GM23338 (cell line): ENCODE results near the gene TFEB. TPM values are rescaled to one million over a fixed set of nuclear protein-coding genes. Genes with fewer than 3 reads are reported as not detected.

Experiments
- ATAC-seq: fragments of 200-7000 bp; cut with Tn5 transposase; 3 replicates; pipeline ENCODE4 v1.9.1; 2020
- DNase-seq: peaks from one replicate; pipeline ENCODE4 v3.0.0-alpha.2; 2015; ENCODE audit warnings: low spot score
- H2AFZ ChIP-seq: fragments of 200-600 bp; sonication (generic); 2 replicates; pipeline ENCODE4 v1.8.0; 2016; ENCODE audit warnings: antibody characterized with exemption, mild to moderate bottlenecking, moderate library complexity
- H3F3A ChIP-seq: fragments of 200-600 bp; sonication (generic); replicated peaks from 2 replicates; pipeline ENCODE4 v1.8.0; 2017; ENCODE audit warnings: antibody characterized with exemption, mixed run types, low read depth
- H3K27ac ChIP-seq: fragments of 200-600 bp; sonication (generic); 2 replicates; pipeline ENCODE4 v1.6.1; 2016; ENCODE audit warnings: low read depth
- H3K27me3 ChIP-seq: fragments of 200-600 bp; sonication (generic); 2 replicates; pipeline ENCODE4 v1.8.0; 2016; ENCODE audit warnings: mild to moderate bottlenecking, mixed run types, moderate library complexity; ENCODE audit not compliant: insufficient read depth
- H3K36me3 ChIP-seq: fragments of 200-600 bp; sonication (generic); 2 replicates; pipeline ENCODE4 v1.8.0; 2016; ENCODE audit warnings: mild to moderate bottlenecking; ENCODE audit not compliant: insufficient read depth
- H3K4me1 ChIP-seq: fragments of 200-600 bp; sonication (generic); 2 replicates; pipeline ENCODE4 v1.8.0; 2016; ENCODE audit warnings: mild to moderate bottlenecking, moderate library complexity; ENCODE audit not compliant: insufficient read depth
- H3K4me2 ChIP-seq: fragments of 200-600 bp; sonication (generic); 2 replicates; pipeline ENCODE4 v1.7.1; 2017; ENCODE audit warnings: mixed run types
- H3K4me3 ChIP-seq: fragments of 200-600 bp; sonication (generic); 2 replicates; pipeline ENCODE4 v1.6.1; 2016; ENCODE audit warnings: mixed run types
- H3K79me2 ChIP-seq: fragments of 200-600 bp; sonication (generic); replicated peaks from 2 replicates; pipeline ENCODE4 v1.8.0; 2017; ENCODE audit warnings: mild to moderate bottlenecking; ENCODE audit not compliant: insufficient read depth
- H3K9me2 ChIP-seq: fragments of 200-600 bp; sonication (generic); 2 replicates; pipeline ENCODE4 v1.8.0; 2017; ENCODE audit not compliant: insufficient read depth
- H4K20me1 ChIP-seq: fragments of 200-600 bp; sonication (generic); replicated peaks from 2 replicates; pipeline ENCODE4 v1.8.0; 2017; ENCODE audit warnings: mild to moderate bottlenecking; ENCODE audit not compliant: insufficient read depth
- H3K27ac Mint-ChIP-seq: 2 replicates; pipeline ENCODE4 v1.8.0; 2020; ENCODE audit warnings: inconsistent platforms, mild to moderate bottlenecking, moderate library complexity, mixed read lengths
- H3K27me3 Mint-ChIP-seq: 3 replicates; pipeline ENCODE4 v1.8.0; 2022; ENCODE audit warnings: low read depth, mild to moderate bottlenecking, moderate library complexity, mixed read lengths, inconsistent platforms; ENCODE audit not compliant: insufficient read depth, poor library complexity
- H3K36me3 Mint-ChIP-seq: 3 replicates; pipeline ENCODE4 v1.8.0; 2021; ENCODE audit warnings: low read depth, mild to moderate bottlenecking, inconsistent platforms, moderate library complexity, mixed read lengths
- H3K4me1 Mint-ChIP-seq: 3 replicates; pipeline ENCODE4 v1.8.0; 2020; ENCODE audit warnings: mild to moderate bottlenecking, inconsistent platforms, mixed read lengths
- H3K4me3 Mint-ChIP-seq: 3 replicates; pipeline ENCODE4 v1.8.0; 2021; ENCODE audit warnings: moderate library complexity, mild to moderate bottlenecking, inconsistent platforms, mixed read lengths
- H3K9me3 Mint-ChIP-seq: 3 replicates; pipeline ENCODE4 v1.8.0; 2020; ENCODE audit warnings: moderate library complexity, mild to moderate bottlenecking, inconsistent platforms, mixed read lengths
- CREB1 ChIP-seq: fragments of 250-450 bp; sonication (Bioruptor Pico); IDR thresholded peaks from 2 replicates; pipeline ENCODE4 v1.5.0; 2020; ENCODE audit warnings: low read depth, mild to moderate bottlenecking, moderate library complexity
- EZH2 ChIP-seq: fragments of 200-600 bp; sonication (generic); IDR thresholded peaks from one replicate; pipeline ENCODE4 v1.8.0; 2017; ENCODE audit warnings: antibody characterized with exemption, mild to moderate bottlenecking, low read depth; ENCODE audit not compliant: unreplicated experiment
- EZH2phosphoT487 ChIP-seq: fragments of 200-600 bp; sonication (generic); IDR thresholded peaks from one replicate; pipeline ENCODE4 v1.8.1; 2018; ENCODE audit warnings: antibody characterized with exemption; ENCODE audit not compliant: unreplicated experiment
- JUNB ChIP-seq: IDR thresholded peaks from one replicate; pipeline ENCODE4 v1.6.1; 2016; ENCODE audit warnings: antibody characterized with exemption; ENCODE audit not compliant: unreplicated experiment
- NANOG ChIP-seq: IDR thresholded peaks from 2 replicates; pipeline ENCODE4 v1.6.1; 2016; ENCODE audit warnings: antibody characterized with exemption, borderline replicate concordance
- POLR2AphosphoS5 ChIP-seq: IDR thresholded peaks from 2 replicates; pipeline ENCODE4 v1.6.1; 2016; ENCODE audit warnings: antibody characterized with exemption, low read depth
- STAT1 ChIP-seq: IDR thresholded peaks from one replicate; pipeline ENCODE4 v1.6.1; 2016; ENCODE audit warnings: antibody characterized with exemption; ENCODE audit not compliant: unreplicated experiment
- ZNF114 ChIP-seq: fragments of 250-450 bp; sonication (Bioruptor Pico); IDR thresholded peaks from 2 replicates; pipeline ENCODE4 v1.5.0; 2020; ENCODE audit warnings: mild to moderate bottlenecking, moderate library complexity
- ZNF331 ChIP-seq: fragments of 250-450 bp; sonication (Bioruptor Pico); IDR thresholded peaks from 2 replicates; pipeline ENCODE4 v1.5.0; 2020; ENCODE audit warnings: low read depth, mild to moderate bottlenecking, moderate library complexity
- polyA plus RNA-seq: library from polyadenylated mRNA; unstranded; fragments of >200 nt; fragmentation: Nextera tagmentation; extraction: Ambion mirVana; gene quantifications from 2 replicates; pipeline ENCODE4 v1.2.1, GENCODE V29; 2016
- total RNA-seq: library from RNA; depleted of rRNA; stranded (reverse); fragments of >200 nt; shearing (Covaris generic); gene quantifications from 2 replicates; pipeline ENCODE4 v1.2.3, GENCODE V29; 2014
- TF ChIP-seq, protein P1 (sequence below): IDR thresholded peaks from one replicate; pipeline ENCODE4 v1.6.1; 2018; ENCODE audit warnings: antibody characterized with exemption; ENCODE audit not compliant: unreplicated experiment
- TF ChIP-seq, protein P2 (sequence below), 2 experiments: fragments of 200-600 bp in 1 of 2; sonication (generic) in 1 of 2; conservative IDR thresholded peaks; 2 replicates each; pipeline versions ENCODE4 v1.5.1 to v1.6.1; 2016 to 2017; ENCODE audit warnings: antibody characterized with exemption in 2 of 2, low read depth in 2 of 2, mild to moderate bottlenecking in 2 of 2, moderate library complexity in 1 of 2
- TF ChIP-seq, protein P3 (sequence below): IDR thresholded peaks from 2 replicates; pipeline ENCODE4 v1.6.1; 2016; ENCODE audit warnings: antibody characterized with exemption
- TF ChIP-seq, protein P4 (sequence below): fragments of 250-450 bp; sonication (Bioruptor Pico); IDR thresholded peaks from 2 replicates; pipeline ENCODE4 v1.5.0; 2020; ENCODE audit warnings: mild to moderate bottlenecking, moderate library complexity

Gene TFEB
- total and polyA plus RNA-seq, 2 experiments from 2014 or later = 1.3 to 4.3 TPM

DNA sequence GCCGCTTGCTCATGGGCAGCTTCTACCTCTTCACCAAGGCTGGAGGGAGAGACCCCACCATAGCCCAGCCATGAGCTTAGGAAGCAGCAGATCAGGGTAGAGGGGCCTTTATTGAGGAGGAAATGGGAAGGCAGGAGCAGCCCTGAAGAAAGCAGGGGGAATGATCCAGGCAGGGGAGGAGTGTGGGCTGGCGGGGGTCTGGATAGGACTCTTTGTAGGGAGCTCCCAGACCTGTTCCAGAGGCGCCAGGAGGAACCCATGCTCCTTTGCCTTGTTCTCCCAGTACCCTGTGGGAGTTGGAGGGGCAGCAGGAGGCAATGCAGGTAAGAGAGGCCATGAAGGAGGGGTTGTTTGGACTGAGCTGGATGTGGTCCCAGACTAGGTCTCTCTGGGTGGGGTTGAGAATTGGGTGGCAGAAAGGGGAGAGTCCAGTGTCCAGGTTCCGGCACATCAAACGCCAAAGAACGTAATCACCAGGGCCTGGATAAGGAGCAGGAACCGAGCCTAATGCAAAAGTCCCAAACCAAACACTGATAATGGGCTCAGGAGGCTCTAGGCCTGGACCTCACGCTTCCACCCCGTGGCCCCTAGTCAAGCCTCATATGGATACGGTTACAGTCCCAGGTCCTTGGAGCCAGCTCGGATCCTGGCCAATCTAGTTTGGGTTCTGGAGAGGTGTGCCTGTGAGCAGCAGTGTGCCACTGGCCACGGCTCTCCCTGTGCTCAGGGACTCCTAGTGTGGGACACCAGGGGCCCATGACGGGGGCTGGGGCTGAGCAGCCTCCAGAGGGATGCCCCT lies 23.9 kb upstream of the TFEB start:
- no peaks in the 10 kb centered on the region for H4K20me1 ChIP-seq
- H3K36me3 ChIP-seq = no peaks in the 10 kb centered on the region
- Mint-ChIP-seq H3K4me3 (no peak overlapping the region), H3K4me1 (peaks cover 7% of the 10 kb centered on the region), H3K36me3 (no peaks in the 10 kb centered on the region), H3K9me3 (no peaks in the 10 kb centered on the region), H3K27ac (no peak overlapping the region), H3K27me3 (peaks cover 21% of the 10 kb centered on the region)
- H3F3A ChIP-seq = no peaks in the 10 kb centered on the region
- H2AFZ ChIP-seq = no peak overlapping the region
- no peak overlapping the region for H3K4me3 ChIP-seq
- DNase-seq (no peak), ATAC-seq (no peak)
- no peak overlapping the region for H3K27ac ChIP-seq
- no peaks in the 10 kb centered on the region for H3K4me1 ChIP-seq
- no peaks in the 10 kb centered on the region for H3K79me2 ChIP-seq
- H3K9me2 ChIP-seq = no peaks in the 10 kb centered on the region
- H3K4me2 ChIP-seq = no peak overlapping the region
- no peaks in the 10 kb centered on the region for H3K27me3 ChIP-seq
- TF ChIP-seq, protein P1, sequence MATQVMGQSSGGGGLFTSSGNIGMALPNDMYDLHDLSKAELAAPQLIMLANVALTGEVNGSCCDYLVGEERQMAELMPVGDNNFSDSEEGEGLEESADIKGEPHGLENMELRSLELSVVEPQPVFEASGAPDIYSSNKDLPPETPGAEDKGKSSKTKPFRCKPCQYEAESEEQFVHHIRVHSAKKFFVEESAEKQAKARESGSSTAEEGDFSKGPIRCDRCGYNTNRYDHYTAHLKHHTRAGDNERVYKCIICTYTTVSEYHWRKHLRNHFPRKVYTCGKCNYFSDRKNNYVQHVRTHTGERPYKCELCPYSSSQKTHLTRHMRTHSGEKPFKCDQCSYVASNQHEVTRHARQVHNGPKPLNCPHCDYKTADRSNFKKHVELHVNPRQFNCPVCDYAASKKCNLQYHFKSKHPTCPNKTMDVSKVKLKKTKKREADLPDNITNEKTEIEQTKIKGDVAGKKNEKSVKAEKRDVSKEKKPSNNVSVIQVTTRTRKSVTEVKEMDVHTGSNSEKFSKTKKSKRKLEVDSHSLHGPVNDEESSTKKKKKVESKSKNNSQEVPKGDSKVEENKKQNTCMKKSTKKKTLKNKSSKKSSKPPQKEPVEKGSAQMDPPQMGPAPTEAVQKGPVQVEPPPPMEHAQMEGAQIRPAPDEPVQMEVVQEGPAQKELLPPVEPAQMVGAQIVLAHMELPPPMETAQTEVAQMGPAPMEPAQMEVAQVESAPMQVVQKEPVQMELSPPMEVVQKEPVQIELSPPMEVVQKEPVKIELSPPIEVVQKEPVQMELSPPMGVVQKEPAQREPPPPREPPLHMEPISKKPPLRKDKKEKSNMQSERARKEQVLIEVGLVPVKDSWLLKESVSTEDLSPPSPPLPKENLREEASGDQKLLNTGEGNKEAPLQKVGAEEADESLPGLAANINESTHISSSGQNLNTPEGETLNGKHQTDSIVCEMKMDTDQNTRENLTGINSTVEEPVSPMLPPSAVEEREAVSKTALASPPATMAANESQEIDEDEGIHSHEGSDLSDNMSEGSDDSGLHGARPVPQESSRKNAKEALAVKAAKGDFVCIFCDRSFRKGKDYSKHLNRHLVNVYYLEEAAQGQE = no peak
- TF ChIP-seq ZNF114 (CRISPR knock-in tag) = no peak
- TF ChIP-seq ZNF331 (CRISPR knock-in tag) = no peak
- no peak for TF ChIP-seq POLR2AphosphoS5
- TF ChIP-seq, protein P2, sequence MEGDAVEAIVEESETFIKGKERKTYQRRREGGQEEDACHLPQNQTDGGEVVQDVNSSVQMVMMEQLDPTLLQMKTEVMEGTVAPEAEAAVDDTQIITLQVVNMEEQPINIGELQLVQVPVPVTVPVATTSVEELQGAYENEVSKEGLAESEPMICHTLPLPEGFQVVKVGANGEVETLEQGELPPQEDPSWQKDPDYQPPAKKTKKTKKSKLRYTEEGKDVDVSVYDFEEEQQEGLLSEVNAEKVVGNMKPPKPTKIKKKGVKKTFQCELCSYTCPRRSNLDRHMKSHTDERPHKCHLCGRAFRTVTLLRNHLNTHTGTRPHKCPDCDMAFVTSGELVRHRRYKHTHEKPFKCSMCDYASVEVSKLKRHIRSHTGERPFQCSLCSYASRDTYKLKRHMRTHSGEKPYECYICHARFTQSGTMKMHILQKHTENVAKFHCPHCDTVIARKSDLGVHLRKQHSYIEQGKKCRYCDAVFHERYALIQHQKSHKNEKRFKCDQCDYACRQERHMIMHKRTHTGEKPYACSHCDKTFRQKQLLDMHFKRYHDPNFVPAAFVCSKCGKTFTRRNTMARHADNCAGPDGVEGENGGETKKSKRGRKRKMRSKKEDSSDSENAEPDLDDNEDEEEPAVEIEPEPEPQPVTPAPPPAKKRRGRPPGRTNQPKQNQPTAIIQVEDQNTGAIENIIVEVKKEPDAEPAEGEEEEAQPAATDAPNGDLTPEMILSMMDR (conservative IDR thresholded peaks at IDR 0.05; ENCODE audit: low read depth in 2 of 2) = no peak
- no peak for TF ChIP-seq EZH2phosphoT487
- TF ChIP-seq JUNB = no peak
- TF ChIP-seq, protein P3, sequence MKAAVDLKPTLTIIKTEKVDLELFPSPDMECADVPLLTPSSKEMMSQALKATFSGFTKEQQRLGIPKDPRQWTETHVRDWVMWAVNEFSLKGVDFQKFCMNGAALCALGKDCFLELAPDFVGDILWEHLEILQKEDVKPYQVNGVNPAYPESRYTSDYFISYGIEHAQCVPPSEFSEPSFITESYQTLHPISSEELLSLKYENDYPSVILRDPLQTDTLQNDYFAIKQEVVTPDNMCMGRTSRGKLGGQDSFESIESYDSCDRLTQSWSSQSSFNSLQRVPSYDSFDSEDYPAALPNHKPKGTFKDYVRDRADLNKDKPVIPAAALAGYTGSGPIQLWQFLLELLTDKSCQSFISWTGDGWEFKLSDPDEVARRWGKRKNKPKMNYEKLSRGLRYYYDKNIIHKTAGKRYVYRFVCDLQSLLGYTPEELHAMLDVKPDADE = no peak
- TF ChIP-seq STAT1 = no peak
- TF ChIP-seq CREB1 = no peak
- no peak for TF ChIP-seq NANOG
- no peak for TF ChIP-seq EZH2
- TF ChIP-seq, protein P4, sequence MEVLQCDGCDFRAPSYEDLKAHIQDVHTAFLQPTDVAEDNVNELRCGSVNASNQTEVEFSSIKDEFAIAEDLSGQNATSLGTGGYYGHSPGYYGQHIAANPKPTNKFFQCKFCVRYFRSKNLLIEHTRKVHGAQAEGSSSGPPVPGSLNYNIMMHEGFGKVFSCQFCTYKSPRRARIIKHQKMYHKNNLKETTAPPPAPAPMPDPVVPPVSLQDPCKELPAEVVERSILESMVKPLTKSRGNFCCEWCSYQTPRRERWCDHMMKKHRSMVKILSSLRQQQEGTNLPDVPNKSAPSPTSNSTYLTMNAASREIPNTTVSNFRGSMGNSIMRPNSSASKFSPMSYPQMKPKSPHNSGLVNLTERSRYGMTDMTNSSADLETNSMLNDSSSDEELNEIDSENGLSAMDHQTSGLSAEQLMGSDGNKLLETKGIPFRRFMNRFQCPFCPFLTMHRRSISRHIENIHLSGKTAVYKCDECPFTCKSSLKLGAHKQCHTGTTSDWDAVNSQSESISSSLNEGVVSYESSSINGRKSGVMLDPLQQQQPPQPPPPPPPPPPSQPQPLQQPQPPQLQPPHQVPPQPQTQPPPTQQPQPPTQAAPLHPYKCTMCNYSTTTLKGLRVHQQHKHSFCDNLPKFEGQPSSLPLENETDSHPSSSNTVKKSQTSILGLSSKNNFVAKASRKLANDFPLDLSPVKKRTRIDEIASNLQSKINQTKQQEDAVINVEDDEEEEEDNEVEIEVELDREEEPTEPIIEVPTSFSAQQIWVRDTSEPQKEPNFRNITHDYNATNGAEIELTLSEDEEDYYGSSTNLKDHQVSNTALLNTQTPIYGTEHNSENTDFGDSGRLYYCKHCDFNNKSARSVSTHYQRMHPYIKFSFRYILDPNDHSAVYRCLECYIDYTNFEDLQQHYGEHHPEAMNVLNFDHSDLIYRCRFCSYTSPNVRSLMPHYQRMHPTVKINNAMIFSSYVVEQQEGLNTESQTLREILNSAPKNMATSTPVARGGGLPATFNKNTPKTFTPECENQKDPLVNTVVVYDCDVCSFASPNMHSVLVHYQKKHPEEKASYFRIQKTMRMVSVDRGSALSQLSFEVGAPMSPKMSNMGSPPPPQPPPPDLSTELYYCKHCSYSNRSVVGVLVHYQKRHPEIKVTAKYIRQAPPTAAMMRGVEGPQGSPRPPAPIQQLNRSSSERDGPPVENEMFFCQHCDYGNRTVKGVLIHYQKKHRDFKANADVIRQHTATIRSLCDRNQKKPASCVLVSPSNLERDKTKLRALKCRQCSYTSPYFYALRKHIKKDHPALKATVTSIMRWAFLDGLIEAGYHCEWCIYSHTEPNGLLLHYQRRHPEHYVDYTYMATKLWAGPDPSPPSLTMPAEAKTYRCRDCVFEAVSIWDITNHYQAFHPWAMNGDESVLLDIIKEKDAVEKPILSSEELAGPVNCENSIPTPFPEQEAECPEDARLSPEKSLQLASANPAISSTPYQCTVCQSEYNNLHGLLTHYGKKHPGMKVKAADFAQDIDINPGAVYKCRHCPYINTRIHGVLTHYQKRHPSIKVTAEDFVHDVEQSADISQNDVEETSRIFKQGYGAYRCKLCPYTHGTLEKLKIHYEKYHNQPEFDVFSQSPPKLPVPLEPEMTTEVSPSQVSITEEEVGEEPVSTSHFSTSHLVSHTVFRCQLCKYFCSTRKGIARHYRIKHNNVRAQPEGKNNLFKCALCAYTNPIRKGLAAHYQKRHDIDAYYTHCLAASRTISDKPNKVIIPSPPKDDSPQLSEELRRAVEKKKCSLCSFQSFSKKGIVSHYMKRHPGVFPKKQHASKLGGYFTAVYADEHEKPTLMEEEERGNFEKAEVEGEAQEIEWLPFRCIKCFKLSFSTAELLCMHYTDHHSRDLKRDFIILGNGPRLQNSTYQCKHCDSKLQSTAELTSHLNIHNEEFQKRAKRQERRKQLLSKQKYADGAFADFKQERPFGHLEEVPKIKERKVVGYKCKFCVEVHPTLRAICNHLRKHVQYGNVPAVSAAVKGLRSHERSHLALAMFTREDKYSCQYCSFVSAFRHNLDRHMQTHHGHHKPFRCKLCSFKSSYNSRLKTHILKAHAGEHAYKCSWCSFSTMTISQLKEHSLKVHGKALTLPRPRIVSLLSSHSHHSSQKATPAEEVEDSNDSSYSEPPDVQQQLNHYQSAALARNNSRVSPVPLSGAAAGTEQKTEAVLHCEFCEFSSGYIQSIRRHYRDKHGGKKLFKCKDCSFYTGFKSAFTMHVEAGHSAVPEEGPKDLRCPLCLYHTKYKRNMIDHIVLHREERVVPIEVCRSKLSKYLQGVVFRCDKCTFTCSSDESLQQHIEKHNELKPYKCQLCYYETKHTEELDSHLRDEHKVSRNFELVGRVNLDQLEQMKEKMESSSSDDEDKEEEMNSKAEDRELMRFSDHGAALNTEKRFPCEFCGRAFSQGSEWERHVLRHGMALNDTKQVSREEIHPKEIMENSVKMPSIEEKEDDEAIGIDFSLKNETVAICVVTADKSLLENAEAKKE = no peak
